Activated effector memory CD4-positive, alpha-beta T cell treated with anti-CD3 and anti-CD28 coated beads, Interleukin-2, amount 50 U/mL, for 16 hours (primary cell): ENCODE data around the gene SV2C.
"Not testable (repeated sequence)": the region's sequence is repeated elsewhere in the genome, so short reads cannot be mapped to it uniquely, and the experiment has no call there.

ENCODE experiments used
- DNase-seq: peaks from one replicate; pipeline ENCODE4 v3.0.0-alpha.2; 2020

Gene SV2C

DNA sequence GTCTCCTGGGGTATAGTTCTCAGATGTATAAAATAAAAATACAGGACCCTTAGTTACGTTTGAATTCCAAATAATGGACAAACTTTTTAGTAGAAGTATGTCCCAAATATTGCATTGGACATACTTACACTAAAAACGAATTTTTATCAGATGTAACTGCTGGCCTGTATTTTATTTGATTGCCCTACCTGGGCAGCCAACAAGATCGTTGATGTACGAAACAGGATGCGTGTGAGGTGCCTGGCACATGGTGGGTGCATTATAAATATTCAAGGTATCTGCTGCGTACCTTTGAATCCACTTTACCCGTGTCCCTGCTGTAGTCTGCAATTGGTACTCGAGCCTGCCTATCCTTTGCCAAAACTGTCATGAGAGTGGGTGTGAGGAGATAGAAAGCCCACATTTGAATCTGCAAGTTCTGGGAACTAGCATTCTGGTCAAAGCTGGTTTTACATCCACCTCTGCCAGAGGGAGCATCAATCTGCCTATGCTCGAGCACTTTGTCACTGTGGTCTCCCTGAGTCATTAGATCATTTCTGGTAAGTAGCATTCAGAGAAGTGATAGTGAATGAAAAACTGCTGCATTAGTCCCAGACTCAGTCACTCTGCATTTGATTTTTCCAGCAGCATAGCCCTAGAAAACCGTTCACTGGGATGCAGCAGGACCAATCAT is 186.2 kb downstream of the SV2C start:
- no peak for DNase-seq

DNA sequence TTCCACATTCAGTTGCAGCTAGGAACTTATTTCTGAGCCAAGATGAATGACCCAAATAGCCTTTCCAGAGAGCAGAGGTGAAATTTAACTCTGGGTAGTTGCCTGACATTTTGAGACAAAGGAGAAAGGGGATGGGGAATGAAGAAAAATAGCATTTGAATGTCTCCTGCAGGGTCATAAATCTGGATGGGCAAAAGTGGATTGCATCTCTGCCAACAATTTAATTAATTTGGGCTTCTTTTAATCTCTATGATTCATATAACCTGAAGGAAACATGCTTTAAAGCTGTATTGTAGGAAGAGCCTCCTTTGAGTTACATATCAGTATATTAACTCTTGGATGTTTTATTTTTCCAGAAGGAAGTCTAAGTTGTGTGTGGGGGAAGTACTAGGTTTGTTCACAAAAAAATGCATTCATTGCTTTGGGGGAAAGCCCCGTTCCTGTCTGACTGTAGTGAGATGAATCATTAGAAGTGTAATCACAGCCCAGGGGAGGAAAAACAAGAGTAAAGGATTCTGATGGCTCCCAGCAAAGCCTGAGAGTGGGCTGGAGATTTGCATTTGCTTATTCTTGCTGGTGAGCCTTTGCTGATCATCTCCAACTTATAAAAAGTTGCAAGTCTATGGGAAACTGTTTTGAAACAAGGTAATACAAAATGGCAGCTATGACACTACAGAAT is 186.9 kb downstream of the SV2C start:
- DNase-seq: no peak

DNA sequence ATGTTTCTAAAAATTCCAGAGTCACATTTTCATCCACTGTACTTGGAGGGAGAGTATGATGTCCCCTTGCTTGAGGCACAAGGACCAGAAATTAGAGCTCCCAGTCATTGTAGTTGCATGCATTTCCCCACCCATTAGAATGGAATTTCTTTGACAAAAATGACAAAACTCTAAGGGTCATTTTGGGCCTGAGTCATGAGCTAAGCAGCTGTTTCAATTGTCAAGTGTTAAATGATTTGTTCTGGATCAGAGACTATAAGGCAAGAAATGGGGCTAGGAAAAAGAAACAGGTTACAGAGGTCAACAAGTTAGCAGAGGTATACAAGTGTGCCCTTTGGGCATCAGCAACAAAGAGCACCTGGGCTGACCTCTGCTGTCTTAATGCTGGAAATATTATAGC is 188.7 kb downstream of the SV2C start:
- no peak for DNase-seq

DNA sequence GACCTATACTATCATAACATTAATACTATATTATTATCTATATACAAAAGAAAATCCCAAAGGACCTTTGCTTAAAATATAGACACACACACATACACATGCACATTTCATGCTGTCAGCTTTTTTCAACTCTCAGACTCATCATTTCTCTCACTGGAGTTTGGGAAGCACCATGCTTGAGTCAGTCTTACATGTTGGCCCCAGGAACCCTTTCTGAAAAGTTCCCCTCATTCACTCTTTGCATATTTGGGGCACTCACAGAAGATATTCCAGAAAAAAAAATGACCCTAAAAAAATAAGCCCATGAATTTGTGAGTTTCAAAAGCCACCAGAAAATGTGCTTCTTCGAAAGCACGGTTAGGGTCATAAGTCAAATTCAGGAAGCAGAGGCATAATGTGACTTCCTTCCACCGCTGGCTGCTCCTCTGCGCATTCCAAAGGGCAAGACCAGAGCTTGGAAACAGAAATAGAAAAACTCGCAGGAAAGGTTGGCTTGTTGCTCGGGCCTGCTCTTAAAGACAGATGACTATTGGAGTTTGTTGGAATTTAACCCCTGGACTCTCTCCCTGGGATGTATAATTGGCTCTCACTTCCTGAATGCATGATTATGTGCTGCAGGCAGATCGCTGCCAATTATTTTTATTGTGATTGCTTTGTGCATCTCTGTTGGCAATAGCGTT is 190.2 kb downstream of the SV2C start:
- DNase-seq: no peak

DNA sequence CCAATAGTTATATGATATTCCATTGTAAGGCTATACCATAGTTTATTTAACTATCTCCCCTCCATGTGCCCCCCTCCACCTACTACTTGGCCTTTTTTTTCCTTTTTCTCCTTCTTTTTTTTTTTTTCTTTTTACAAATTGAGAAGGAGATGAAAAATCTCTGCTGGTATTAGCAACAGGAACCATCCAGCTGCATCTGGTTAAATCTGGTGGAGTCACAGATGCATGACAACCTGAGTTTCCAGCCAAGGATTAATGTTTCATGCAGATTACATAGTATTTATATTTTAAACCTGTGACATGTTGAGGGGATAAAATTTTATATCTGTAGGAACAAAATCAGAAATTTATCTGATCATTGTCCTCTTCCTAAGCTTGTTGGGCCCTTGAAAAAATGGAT is 191.4 kb downstream of the SV2C start:
- no peak for DNase-seq

DNA sequence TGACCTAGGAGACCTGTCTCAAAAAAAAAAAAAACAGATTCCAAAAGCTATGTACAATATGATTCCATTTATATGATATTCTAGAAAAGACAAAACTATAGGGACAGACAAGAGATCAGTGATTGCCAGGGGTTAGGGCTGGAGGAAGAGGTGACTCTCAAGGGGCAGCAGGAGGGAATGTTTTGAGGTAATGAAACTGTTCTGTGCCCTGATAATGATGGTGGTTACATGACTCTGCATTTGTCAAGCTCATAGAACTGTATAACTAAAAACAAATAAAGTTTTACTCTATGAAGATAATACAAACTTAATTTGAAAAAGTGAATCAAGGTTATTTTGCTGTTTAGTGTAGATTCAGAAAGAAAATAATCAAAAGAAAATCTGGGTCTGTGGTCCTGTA is 194.6 kb downstream of the SV2C start:
- DNase-seq: no peak

DNA sequence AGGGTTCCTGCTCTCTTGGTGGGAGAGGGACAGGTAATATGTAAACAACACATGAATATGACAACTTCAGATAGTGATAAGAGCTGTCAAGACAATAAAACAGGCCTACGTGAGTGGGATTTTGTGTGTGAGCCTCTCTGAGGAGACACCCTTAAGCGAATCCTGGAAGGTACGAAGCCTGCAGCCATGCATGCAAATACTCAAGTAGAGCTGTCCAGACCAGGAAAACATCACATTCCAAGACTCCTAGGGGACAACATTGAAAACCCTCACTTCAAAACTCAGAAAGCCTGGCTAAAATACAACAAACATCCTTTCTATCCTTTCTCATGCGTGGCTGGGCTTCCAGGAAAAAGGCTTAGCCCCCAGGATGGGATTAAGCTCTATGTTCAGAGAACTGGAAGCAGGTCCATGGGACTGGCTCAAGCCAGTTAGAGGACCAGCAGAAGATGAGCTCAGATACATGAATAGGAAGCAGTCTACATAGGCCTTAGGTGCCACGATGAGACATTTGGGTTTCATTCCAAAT is 195.1 kb downstream of the SV2C start:
- no peak for DNase-seq

DNA sequence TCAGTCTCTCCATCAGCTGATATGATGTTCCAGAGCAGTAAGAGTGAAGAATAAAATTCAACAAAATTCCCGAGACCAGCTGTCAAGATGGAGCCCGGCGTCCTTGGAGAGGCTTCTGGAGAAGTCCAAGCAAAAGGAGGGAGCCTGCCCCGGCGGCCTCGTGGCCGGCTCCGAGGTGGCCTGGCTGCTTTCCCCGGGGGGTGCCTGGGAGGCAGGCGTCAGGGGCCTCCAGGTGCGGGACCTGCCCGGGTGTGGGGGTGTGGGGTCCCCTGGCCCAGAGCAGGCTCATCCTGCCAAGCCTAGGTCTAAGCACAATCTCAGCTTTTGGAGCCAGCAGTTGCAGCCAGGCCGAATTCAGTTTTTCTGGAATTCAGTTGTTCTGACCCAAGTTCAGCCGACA is 197.3 kb downstream of the SV2C start:
- DNase-seq: no peak

DNA sequence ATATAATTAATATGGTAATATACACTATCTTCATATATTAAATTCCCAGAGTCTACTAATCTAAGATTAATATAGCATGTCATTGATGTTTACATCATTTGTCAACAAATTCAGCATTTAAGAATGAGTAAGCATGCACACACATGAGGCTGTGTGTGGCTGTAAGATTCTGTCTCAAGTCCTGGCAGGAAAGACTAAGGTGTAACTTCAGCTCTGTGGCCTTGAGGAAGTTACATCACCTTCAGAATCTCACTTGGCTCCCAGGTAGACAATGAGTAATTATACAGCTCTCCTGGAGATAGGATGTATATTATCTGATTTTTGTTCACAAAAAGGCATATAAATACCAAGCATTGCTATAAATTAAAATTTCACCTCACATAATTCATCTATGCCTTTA is 200.5 kb downstream of the SV2C start:
- no peak for DNase-seq

DNA sequence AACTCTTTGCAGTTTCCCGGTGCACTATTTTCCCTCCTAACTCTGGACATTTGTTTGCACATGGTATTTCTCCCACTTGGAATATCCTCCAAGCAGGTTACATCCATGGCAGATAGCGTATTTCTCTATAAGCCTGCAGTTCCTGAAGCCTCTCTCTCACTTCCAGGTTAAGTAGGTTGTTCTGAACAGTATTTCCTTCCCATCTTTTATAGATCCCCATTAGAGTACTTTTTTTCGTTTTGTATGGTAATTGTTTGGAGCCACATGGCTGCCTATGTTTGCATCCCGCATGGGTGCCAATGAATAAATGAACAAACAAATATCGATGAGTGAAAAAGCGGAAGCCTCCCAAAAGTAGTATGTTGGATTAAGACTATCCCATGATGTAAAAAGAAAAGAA is 206.5 kb downstream of the SV2C start:
- no peak for DNase-seq

DNA sequence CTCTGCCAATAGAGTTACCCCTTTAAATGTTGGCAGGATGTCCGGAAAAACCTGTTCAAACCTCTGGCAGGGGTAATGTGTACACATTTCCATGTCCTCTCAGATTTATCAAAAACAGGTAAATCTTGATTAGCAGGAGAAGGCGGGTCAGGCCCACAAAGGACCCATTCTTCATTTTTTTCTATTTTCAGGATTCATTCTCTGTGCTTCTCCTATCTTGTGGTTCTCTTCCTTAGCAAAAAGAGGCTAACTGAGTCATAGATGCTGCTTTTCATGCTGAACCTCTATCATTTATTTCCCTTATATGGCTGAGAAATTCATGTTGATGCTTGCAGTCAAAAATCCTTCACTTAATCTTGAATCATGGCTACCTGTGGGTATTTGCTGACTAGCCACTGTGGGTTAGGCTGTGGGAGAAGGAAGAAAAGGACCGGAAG is 207.2 kb downstream of the SV2C start:
- DNase-seq: no peak

DNA sequence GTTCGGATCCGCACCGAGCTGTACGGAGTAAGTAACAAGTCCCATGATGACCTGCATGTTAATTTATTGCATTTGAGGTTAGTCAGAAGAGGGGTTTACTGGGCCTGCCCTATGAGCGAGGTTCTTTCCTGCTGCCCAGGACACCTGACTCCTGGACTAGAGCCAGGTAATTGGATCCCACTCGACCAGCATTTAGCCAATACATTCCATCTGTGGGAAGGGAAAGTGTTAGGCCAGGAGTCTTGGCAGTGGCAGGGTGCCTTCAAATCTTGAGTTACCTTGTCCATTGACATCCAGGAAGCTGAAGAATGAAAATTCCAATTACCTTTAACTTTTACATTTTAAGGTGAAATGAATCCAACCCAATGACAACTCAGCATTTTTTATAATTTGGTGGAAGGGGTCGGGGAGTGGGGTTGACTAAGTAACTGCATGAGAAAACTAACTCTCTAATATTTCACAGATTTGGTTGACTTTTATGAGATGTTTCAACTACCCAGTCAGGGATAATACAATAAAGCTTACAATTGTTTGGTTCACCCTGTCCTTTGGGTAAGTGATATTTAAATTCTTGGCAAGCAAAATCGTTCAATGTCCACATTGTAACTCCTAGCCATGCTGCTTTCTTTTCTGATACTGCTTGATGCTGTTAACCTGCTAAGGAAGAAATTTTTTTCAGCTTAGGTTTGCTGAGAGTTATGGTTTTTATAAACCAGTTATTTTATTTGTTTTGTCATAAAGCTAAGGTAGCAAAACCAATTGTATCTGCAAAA is 208.3 kb downstream of the SV2C start:
- no peak for DNase-seq

DNA sequence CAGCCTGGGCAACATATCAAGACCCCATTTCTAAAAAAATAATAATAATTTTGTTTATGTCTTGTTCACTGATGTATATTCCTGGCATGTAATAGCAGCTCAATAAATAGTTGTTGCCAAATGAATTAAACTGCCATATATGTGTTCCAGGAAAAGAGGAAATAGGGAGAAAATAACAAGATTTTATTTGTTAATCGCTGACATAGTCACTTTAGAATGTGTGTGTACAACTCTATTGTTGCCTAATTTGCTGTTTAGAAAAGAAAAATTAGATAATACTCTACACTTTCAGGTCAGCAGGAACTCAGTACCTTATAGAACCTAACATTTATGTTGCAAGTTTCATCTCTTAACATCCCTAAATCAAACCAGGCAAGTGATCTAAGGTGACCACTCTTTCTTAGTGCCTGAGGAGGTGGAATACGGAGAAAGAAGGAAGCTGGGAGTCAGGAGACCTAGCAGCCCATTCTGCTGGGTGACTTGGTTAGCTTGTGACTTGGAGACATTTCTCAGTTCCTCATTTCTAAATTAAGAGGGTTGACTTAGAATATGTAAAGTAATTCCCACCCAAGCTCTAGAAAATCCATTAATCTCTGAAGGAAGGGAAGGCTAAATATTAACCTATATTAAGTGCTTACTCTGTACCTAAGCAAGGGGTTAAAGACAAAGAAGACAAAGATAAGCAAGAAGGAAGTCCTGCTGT is 209.6 kb downstream of the SV2C start:
- no peak for DNase-seq

DNA sequence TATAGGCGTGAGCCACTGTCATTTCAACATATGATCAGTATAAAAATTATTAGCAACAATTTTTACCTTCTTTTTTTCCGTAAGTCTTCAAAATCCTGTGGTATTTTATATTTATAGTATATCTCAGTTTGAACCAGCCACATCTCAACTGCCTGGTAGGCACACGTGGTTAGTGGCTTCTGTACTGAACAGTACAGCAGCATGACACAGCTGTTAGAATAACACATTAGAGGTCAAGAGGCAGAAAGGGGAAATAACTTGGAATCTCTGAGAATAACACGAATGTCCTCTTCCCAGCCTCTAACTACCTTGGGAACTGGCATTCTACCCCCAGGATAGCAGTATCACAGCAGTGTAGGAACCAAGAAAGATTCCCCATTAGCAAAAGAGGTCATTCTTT is 211.4 kb downstream of the SV2C start:
- no peak for DNase-seq

DNA sequence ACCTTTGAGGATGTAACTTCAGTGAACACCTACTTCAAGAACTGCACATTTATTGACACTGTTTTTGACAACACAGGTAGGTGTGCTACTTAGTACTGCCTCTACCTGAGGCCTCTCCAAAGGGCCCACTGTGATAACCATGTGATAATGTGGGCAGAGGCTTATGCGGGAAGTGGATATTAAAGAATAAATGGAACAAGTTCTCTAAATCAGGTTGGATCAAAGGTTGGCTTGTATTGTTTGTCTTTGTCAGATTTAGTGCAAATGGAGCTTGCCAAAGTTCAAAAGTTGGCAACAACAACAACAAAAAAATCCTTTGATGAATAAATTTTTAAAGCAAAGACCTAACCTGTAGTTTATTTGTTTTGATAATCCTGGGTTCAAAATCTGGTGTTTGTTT is 215.7 kb downstream of the SV2C start:
- no peak for DNase-seq

DNA sequence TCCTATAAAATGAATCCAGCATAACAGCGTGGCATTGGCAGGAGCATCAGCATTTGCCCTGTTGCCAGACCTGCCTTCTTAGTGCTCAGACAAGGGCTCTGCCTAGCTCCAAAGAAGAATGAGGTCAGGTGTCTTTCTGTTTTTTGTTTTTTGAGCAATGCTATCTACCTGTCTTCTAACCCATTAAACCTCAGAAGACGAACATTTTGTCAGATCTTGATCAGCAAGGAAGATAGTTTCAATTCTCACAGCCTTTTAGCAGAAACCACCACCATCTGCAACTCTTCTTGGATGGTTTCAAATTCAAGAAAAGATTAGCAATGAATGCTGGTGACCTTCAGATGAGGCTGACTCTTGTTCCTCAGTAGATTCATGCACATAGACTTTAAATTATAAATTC is 216.4 kb downstream of the SV2C start:
- DNase-seq: no peak

DNA sequence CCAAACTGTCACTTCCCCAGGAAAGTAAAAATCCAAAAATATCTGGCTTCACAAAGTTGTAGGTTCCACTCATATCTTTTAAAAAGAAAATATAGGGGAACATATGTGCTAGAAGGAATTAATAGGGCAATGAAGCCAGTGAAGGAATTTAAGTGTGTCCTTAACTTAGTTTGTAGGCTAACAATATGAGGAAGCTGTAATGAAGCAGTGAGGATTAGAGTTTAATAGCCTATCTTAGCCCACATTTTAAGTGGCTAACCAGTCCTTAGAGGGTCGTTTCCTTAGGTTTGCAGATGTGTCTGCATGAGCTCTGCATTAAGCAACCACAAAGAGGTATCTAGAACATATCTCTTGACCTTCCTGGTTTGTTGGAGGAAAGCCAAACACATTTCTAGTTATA is 218.7 kb downstream of the SV2C start:
- DNase-seq: not testable (repeated sequence)

DNA sequence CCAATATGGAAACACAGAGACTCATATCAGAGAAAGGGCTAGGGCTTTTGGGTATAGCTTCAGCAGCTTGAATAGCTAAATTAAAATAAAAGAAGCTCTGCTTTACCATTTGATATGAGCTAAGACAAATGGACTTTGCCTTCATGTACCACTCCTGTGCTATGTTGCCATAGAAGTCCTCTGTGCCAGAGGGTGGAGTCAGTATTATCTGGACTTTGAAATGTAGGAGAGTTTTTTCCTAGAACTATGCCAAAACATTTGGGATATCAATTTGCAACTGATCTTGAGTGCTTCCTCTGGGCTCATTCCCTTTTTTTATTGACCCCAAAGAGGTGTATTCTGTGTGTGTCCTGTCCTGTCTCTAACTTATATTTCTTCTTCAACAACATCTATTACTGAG is 219.5 kb downstream of the SV2C start:
- DNase-seq: not testable (repeated sequence)

DNA sequence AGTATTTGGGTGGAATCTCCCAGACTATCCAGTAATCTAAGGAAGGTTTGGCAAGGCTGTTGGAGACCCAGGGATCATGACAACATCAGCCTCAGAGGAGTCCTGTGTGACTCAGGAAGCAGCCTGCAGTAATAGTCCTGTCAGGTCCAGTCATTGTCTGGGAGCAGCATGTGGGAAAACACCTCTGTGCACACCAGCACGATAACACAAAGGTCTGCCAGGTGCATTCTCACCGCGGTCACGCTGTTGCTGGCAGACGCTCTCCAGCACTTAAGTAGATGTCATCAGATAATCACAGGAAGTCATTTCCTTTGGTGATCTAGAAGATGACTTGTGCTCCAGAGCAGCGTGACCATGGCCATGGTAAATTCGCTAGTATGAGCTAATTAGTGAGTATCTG is 220.7 kb downstream of the SV2C start:
- peak; percentile 76 for DNase-seq

DNA sequence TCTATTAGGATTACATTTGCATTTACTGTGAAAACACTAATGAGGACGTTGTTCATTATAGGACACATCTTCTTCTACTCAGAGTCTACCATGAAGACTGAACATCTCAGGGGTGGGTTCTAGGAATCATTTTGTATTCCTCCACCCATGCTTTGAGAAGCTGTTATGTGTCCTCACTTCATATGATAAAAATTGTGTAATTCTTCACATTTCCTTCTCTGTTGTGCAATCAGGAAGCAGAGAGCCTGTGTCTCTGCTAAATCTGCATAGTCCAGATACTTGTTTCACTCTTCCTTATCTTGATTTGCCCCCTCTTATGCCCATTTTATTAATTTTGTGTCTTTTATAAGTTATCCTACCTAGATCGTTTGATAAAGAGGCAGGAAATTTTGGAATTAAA is 222.1 kb downstream of the SV2C start:
- DNase-seq: no peak

DNA sequence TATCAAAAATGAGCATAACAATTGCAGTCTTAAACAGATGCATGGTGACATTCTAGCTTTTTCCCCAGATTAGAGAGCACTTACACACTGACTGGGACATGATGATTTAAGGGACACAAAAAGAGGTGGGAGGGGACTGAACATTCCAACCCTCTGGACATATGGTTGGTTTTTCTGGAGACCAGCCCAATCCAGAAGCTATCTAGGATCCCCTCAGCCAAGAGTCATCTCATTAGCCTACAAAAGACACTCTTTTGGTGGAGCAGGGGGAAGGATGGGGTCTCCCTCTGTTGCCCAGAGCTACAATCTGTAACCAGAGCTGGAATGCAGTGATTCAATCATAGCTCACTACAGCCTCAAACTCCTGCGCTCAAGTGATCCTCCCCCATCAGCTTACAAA is 222.6 kb downstream of the SV2C start:
- no peak for DNase-seq

DNA sequence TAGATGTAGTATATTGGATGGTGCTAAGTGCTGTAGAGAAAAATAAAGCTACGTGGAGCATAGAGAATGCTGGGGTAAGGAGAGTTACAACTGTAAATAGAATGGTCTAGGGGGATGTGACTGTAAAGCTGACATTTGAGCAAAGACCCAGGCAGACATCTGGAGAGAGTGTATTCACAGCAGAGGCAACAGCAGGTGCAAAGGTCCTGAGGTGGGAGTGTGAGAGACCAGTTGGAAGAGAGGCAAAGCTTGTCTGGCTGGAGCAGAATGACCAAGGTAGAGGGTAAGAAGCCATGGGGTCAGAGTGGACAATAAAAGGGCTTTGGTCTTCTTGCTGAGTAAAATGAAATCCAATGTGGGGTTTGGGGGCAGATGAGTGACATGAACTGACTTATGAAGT is 227.0 kb downstream of the SV2C start:
- no peak for DNase-seq

DNA sequence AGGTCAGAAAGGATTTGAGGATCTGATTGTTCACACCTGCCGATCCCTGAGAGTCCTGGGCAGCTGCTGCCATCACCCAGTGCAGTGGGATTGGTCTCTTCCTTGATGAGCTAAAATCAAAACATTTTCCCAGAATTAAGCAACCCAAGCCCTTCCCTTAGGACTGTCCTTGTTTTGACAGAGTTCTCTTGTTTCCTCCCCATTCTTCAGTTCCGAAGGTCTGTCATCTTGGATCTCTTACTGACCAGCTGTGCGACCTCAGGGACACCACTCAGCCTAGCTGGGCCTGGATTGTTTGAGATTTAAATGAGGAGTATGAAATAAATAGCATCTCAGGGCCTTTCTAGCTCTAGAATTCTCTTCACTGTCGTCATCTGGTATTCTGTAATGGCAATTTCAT is 229.6 kb downstream of the SV2C start:
- no peak for DNase-seq
